Measurements from ENCODE around the gene UXS1. TPM values are rescaled to one million over a fixed set of nuclear protein-coding genes. Genes with fewer than 3 reads are reported as not detected.
A peak's percentile ranks its signal among the peaks of the same experiment; 100 is the strongest.
"Not testable (repeated sequence)": the region's sequence is repeated elsewhere in the genome, so short reads cannot be mapped to it uniquely, and the experiment has no call there.

Gene UXS1
- total RNA-seq, 1 experiment from 2014 or later = 44.7 TPM

DNA sequence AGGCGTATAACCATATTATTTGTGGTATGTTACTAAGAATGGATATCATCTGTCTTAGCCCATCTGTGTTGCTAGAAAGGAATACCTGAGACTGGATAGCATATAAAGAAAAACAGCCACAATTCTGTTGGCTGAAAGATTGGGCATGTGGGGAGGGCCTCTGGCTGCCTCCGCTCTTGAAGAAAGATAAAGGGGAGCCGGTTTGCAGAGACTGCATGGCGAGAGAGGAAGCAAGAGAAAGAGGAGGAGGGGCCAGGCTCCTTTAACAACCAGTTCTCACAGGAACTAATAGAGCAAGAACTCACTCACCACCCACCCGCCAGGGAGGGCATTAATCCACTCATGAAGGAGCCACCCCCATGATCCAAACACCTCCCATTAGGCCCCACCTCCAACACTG lies 29.2 kb upstream of the UXS1 start (continued):
- no peak for TF ChIP-seq ZNF425 (CRISPR knock-in tag; conservative IDR thresholded peaks at IDR 0.05)

DNA sequence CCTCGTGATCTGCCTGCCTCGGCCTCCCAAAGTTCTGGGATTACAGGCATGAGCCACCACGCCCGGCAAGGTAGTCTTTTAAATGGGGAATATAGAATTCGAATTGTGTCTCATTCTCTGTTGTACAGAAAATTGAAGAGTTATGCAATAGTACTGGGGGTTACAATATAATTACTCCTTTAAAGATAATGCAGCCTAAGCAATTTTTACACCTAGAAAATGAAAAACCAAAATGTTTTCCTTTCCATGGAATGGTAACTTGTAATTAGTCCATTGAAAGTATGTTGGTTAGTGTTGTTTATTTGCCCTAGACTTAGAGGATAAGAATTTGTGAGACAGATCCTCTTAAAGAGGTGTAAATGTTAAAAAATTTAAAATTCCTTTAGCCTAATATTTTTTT lies 28.0 kb upstream of the UXS1 start:
- DNase-seq (ENCODE audit: low spot score); H3K36me3 Mint-ChIP-seq; H3K27ac Mint-ChIP-seq; H3K27me3 Mint-ChIP-seq (ENCODE audit: low read depth); H3K4me3 Mint-ChIP-seq; ATAC-seq; POLR2A ChIA-PET: not testable (repeated sequence)
- Mint-ChIP-seq H3K9me3 (peaks cover 12% of the 10 kb centered on the region), H3K4me1 (peaks cover 21% of the 10 kb centered on the region)
- CTCF ChIA-PET = interaction anchor here (0.6 kb wide), 1 partner anchor 69 kb away, joined by 3 read pairs; no protein-coding TSS in a partner anchor

DNA sequence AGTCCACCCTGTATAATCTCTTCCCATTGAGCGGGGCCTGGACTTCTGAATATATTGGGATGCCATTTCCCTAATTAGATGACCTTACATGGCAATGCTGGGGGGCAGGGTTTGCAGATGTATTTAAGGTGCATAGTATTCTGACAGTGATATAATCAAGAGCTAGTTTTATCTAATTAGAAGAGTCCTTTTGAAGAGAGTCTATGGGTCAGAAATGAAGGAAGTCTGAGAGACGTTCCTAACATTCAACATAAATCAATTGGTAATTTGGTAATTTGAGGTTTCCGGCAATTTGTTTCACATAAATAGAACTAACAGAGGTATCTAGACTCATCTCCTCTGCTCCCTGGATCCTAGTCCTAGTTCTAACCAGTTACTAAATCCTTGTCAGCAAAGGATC lies 25.7 kb upstream of the UXS1 start:
- Mint-ChIP-seq H3K27ac (no peak overlapping the region), H3K4me1 (peaks cover 21% of the 10 kb centered on the region), H3K27me3 (ENCODE audit: low read depth) (no peaks in the 10 kb centered on the region; the same call in 1 of the 2 replicates), H3K4me3 (no peak overlapping the region), H3K36me3 (peaks cover 3% of the 10 kb centered on the region; the same call in 1 of the 2 replicates), H3K9me3 (peaks cover 22% of the 10 kb centered on the region)
- POLR2A ChIA-PET = no interaction called here
- no peak for DNase-seq (ENCODE audit: low spot score)
- ATAC-seq = no peak
- CTCF ChIA-PET = no interaction called here
- TF ChIP-seq TCF7 (CRISPR knock-in tag; IDR thresholded peaks at IDR 0.05; ENCODE audit: low read depth) (no peak), ZBTB43 (CRISPR knock-in tag; IDR thresholded peaks at IDR 0.05) (no peak), SP1 (CRISPR knock-in tag; conservative IDR thresholded peaks at IDR 0.05) (no peak), CDX4 (CRISPR knock-in tag; IDR thresholded peaks at IDR 0.05; ENCODE audit: borderline replicate concordance) (no peak), AR (CRISPR knock-in tag; IDR thresholded peaks at IDR 0.05) (no peak), TEAD1 (CRISPR knock-in tag; IDR thresholded peaks at IDR 0.05) (no peak), FOXP1 (CRISPR knock-in tag; IDR thresholded peaks at IDR 0.05; ENCODE audit: borderline replicate concordance) (no peak), MXD4 (CRISPR knock-in tag; IDR thresholded peaks at IDR 0.05; ENCODE audit: borderline replicate concordance) (no peak), CREM (CRISPR knock-in tag; IDR thresholded peaks at IDR 0.05) (no peak), ZBTB21 (CRISPR knock-in tag; IDR thresholded peaks at IDR 0.05; ENCODE audit: borderline replicate concordance) (no peak), NFE2L1 (CRISPR knock-in tag; IDR thresholded peaks at IDR 0.05) (no peak)
- TF ChIP-seq, protein P1, sequence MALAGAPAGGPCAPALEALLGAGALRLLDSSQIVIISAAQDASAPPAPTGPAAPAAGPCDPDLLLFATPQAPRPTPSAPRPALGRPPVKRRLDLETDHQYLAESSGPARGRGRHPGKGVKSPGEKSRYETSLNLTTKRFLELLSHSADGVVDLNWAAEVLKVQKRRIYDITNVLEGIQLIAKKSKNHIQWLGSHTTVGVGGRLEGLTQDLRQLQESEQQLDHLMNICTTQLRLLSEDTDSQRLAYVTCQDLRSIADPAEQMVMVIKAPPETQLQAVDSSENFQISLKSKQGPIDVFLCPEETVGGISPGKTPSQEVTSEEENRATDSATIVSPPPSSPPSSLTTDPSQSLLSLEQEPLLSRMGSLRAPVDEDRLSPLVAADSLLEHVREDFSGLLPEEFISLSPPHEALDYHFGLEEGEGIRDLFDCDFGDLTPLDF (CRISPR knock-in tag; IDR thresholded peaks at IDR 0.05) = no peak
- TF ChIP-seq, protein P2, sequence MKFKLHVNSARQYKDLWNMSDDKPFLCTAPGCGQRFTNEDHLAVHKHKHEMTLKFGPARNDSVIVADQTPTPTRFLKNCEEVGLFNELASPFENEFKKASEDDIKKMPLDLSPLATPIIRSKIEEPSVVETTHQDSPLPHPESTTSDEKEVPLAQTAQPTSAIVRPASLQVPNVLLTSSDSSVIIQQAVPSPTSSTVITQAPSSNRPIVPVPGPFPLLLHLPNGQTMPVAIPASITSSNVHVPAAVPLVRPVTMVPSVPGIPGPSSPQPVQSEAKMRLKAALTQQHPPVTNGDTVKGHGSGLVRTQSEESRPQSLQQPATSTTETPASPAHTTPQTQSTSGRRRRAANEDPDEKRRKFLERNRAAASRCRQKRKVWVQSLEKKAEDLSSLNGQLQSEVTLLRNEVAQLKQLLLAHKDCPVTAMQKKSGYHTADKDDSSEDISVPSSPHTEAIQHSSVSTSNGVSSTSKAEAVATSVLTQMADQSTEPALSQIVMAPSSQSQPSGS (CRISPR knock-in tag; IDR thresholded peaks at IDR 0.05; ENCODE audit: borderline replicate concordance, low read depth) = no peak
- TF ChIP-seq, protein P3, sequence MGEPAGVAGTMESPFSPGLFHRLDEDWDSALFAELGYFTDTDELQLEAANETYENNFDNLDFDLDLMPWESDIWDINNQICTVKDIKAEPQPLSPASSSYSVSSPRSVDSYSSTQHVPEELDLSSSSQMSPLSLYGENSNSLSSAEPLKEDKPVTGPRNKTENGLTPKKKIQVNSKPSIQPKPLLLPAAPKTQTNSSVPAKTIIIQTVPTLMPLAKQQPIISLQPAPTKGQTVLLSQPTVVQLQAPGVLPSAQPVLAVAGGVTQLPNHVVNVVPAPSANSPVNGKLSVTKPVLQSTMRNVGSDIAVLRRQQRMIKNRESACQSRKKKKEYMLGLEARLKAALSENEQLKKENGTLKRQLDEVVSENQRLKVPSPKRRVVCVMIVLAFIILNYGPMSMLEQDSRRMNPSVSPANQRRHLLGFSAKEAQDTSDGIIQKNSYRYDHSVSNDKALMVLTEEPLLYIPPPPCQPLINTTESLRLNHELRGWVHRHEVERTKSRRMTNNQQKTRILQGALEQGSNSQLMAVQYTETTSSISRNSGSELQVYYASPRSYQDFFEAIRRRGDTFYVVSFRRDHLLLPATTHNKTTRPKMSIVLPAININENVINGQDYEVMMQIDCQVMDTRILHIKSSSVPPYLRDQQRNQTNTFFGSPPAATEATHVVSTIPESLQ (CRISPR knock-in tag; IDR thresholded peaks at IDR 0.05) = no peak

GRCh38 chr2:106219157-106219556 lies 25.1 kb upstream of the UXS1 start:
- POLR2A ChIA-PET = interaction anchor here (0.6 kb wide), 1 partner anchor 375 kb away, joined by 3 read pairs; no protein-coding TSS in a partner anchor
- H3K4me3 Mint-ChIP-seq; H3K27ac Mint-ChIP-seq; CTCF ChIA-PET; H3K36me3 Mint-ChIP-seq; H3K27me3 Mint-ChIP-seq (ENCODE audit: low read depth); DNase-seq (ENCODE audit: low spot score): not testable (repeated sequence)
- Mint-ChIP-seq H3K9me3 (peaks cover 22% of the 10 kb centered on the region), H3K4me1 (peaks cover 21% of the 10 kb centered on the region)
- peak; percentile 52; the same call in 1 of the 2 replicates for ATAC-seq

Data from WTC11 (cell line).